ENCODE measurements around the gene AP3B1.
"Not testable (repeated sequence)": the region's sequence is repeated elsewhere in the genome, so short reads cannot be mapped to it uniquely, and the experiment has no call there.

The AP3B1 gene

DNA sequence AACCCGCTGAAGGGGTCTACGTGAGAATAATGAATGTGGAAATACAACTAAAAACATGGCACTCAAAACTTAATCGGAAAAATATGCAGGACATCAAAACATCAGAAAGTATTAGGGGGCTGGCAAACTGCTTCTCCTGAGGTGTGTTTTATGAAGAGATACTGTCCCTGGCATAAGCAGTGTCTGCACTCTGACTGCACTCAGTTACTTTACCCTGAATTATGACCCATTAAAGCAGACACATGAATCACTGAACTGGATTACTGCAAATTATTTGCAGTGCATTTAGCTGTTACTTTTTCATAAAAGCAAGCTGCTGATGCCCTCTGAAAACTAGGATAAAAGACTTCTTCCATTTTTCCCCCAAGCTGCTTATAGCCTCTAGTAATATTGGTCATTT is 164.9 kb downstream of the AP3B1 start:
- no peak for DNase-seq

GRCh38 chr5:78127875-78128274 is 166.6 kb downstream of the AP3B1 start:
- no peak for DNase-seq

GRCh38 chr5:78126536-78126935 is 168.0 kb downstream of the AP3B1 start:
- no peak for DNase-seq

DNA sequence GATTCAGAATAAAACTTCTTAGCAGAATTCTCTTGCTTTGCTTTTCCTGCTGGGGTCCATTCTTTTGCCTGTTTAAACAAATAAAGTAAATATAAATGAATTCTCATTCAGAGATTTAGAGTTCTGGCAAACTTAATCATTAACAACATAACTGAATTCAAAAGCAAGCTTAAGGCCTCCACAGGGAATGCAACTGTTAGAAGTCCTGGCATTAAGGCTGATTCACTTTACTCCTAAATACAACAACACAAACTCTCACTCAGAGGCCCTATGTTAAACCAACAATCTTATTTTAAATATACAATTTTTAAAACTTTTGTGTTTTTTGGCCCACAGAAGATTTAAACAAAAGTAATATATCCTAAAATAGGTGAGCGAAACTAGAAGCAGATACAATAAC is 178.3 kb downstream of the AP3B1 start:
- no peak for DNase-seq

DNA sequence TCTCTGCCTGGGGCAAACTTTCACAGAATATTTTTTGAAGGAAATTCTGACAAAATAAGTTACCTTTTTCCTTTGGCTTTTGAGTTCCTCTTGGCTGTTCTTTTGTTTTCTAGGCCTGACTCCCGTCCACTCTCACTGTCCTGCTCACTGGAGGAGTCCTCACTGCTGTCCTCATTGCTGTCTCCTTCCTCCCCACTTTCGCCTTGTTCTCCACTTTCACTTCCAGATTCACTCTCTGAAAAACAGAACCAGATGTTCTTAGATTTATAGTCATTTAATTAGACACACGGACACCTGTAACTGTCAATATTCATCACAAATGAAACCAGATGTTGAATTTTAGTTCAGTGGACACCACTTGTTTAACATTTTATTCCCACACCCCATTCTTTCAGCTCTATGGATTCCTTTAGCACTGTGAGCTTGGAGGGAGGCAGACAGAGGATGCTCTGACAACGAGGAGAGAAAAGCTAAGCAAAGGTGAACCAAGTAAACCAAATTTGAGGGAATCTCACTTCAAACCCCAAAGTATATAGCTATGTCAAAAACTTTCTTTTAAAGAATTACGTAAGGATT is 180.7 kb downstream of the AP3B1 start:
- no peak for DNase-seq

- no peak for DNase-seq
Measured at GRCh38 chr5:78112931-78113330, 181.6 kb downstream of the AP3B1 start.

DNA sequence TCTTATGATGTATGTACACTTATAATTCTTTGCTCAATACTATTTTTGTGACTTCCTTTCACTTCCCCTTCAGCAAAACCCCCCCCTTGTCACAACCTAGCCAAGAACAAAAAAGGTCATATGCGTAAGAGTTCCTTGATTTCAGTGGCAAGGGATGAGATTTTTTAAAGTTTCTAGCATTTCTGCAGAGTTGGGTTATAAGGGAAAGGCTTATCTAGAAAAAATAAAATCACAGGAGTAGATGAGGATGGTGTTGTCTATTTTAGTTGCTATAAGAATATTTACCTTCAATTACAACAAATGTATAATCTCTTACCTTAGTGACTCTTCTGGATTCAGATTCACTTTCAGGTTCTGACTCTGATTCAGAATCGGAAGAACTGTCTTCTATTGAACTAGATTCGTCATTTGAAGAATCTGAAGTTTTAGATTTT is 184.6 kb downstream of the AP3B1 start:
- no peak for DNase-seq

GRCh38 chr5:78108564-78108963 is 185.9 kb downstream of the AP3B1 start:
- DNase-seq = no peak

- no peak for DNase-seq
Measured at GRCh38 chr5:78103232-78103918, 191.1 kb downstream of the AP3B1 start.

GRCh38 chr5:78102500-78102899 is 192.0 kb downstream of the AP3B1 start:
- no peak for DNase-seq

DNA sequence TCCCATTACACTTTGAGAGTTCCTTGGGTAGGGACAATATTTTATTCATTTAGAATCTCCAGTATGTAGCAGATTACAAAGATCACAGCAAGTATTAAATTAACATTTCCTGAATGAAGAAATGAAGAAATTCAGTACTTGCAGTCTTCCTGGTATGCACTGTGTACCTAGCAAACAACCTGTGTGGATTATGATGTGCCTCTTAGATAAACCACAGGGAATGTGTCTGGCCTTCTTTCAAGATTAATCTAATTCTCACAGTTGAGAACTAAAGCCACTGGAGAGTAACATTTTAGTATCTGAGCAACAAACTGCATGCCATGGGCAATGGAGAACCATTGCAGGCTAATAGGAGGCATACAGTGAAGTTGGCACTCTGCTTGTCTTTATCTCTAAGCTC is 199.4 kb downstream of the AP3B1 start:
- DNase-seq = no peak

DNA sequence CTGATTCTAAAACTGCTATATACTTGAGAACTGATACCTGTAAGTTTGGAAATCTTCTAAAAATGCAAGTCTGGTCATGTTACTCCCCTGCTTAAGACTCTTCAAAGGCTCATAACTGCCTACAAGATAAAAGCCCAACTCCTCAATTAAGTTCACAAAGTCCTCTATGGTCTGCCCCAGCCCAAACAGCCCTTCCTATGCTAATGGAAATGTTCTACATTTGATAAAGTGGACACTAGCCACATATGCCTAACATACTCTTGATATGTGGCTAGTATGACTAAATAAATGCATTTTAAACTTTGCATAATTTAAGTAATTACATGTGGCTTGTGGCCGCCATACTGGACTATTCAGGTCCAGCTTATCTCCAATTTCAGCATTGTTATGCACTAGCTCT is 204.5 kb downstream of the AP3B1 start:
- DNase-seq = no peak

- no peak for DNase-seq
Measured at GRCh38 chr5:78078858-78079257, 215.6 kb downstream of the AP3B1 start.

DNA sequence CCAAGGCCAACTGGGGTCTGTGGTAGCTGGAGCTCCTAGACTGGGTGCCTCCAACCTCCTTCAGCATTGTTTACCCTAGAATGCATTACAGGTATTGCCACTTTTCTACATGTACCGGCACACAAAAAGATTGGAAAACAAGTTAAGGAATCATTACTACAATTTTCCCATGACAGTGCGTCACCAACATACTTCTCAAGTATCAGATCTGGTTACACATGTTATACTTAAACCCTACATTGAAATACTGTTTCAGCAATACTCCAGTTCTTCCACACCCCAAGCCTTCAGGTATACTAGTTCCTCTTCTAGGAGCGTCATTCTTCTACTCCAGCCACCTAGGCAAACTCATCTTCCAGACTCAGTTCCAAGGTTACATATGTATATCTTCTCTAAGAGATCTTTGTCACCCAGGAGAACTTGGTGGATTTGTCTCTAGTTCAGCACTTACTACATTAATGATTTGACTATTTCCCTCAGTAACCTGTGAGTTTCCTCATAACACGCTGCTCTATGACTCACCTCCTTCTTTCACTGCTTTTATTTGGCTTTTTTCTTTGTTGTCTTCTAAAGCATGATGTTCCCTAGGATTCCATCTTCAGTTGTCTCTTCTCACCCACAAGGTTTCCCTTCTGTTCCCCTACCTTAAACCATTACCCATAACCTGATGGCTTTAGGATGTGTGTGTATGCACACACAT is 217.0 kb downstream of the AP3B1 start:
- DNase-seq = no peak

GRCh38 chr5:78076351-78076750 is 218.1 kb downstream of the AP3B1 start:
- no peak for DNase-seq

GRCh38 chr5:78075301-78075700 is 219.2 kb downstream of the AP3B1 start:
- no peak for DNase-seq

DNA sequence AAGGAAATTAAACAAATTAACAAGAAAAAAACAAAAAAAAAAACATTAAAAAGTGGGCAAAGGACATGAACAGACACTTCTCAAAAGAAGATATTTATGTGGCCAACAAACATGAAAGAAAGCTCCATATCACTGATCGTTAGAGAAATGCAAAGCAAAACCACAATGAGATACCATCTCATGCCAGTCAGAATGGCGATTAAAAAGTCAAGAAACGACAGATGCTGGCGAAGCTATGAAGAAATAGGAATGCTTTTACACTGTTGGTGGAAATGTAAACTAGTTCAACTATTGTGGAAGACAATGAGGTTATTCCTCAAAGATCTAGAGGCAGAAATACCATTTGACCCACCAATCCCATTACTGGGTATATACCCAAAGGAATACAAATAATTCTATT is 223.8 kb downstream of the AP3B1 start:
- DNase-seq = not testable (repeated sequence)

DNA sequence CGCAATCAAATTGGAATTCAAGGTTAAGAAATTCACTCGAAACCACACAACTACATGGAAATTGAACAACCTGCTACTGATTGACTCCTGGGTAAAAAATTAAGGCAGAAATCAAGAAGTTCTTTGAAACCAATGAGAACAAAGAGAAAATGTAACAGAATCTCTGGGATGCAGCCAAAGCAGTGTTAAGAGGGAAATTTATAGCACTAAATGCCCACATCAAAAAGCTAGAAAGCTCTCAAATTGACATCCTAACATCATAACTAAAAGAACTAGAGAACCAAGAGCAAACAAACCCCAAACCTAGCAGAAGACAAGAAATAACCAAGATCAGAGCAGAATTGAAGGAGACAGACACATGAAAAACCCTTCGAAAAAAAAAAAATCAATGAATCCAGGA is 226.9 kb downstream of the AP3B1 start:
- DNase-seq = not testable (repeated sequence)

DNA sequence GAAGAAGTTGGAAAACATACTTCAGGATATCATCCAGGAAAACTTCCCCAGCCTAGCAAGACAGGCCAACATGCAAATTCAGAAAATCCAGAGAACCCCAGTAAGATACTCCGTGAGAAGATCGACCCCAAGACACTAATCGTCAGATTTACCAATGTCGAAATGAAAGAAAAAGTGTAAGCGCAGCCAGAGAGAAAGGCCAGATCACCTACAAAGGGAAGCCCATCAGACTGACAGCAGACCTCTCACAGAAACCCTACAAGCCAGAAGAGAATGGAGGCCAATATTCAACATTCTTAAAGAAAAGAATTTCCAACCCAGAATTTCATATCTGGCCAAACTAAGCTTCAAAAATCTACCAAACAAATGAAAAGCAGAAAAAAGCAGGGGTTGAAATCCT is 227.8 kb downstream of the AP3B1 start:
- not testable (repeated sequence) for DNase-seq

DNA sequence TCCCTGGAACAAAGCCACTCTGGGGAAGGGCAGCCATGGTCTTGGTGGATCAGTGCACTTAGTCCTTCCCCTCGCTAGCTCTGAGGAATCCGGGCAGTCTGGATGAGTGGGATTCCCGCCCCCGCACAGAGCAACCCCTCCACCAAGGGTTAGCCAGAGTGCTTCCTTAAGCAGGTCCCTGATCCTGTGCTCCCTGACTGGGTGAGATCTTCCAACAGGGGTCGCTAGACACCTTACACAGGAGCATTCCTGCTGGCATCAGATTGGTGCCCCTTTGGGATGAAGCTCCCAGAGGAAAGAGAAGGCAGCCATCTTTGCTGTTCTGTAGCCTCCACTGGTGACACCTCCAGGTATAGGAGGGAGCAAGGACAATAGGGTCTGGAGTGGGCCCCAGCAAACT is 228.8 kb downstream of the AP3B1 start:
- no peak for DNase-seq

- DNase-seq = no peak
Measured at GRCh38 chr5:78064941-78065472, 229.5 kb downstream of the AP3B1 start.

GRCh38 chr5:78063495-78063894 is 231.0 kb downstream of the AP3B1 start:
- DNase-seq = no peak

DNA sequence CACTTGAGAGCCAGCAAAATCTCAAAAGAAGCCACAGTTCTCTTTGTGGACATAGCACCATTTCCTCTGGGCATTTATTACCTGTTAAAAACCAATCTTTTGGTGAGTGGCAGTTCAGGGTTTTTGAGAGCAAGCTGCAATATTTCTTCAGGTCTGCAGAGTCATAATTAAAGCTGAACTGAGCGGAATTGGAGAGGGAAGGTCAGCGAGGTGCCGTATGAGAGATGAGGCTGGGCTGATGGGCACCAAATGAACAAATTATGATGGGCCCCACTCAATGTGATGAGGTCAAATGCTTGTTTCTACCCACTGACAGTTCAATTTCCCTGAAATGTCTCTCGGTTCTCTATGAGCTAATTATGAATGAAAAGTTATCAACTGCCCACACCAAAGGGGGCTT is 231.9 kb downstream of the AP3B1 start:
- no peak for DNase-seq

- no peak for DNase-seq
Measured at GRCh38 chr5:78060421-78060820, 234.1 kb downstream of the AP3B1 start.

All from activated T-cell treated with anti-CD3 and anti-CD28 coated beads, Interleukin-2, amount 50 U/mL, for 48 hours (primary cell).